HL-60 (cell line): ENCODE data around the gene COMMD4.

Experiments used
- CTCF ChIP-seq: IDR thresholded peaks from one replicate; pipeline ENCODE4 v1.5.1; 2011; ENCODE audit warnings: low read length, control low read depth, inconsistent platforms; ENCODE audit not compliant: insufficient read depth
- GABPA ChIP-seq: IDR thresholded peaks from 2 replicates; pipeline ENCODE4 v1.6.1; 2012; ENCODE audit warnings: low read depth
- POLR2AphosphoS5 ChIP-seq: IDR thresholded peaks from 2 replicates; pipeline ENCODE4 v1.6.1; 2012; ENCODE audit warnings: low read depth
- REST ChIP-seq: IDR thresholded peaks from 2 replicates; pipeline ENCODE4 v1.6.1; 2012; ENCODE audit warnings: low read depth; ENCODE audit not compliant: insufficient replicate concordance
- SPI1 ChIP-seq: IDR thresholded peaks from 2 replicates; pipeline ENCODE4 v1.6.1; 2012; ENCODE audit warnings: low read depth, mild to moderate bottlenecking, borderline replicate concordance

GRCh38 chr15:75339531-75340240, 3.8 kb downstream of the COMMD4 start:
- TF ChIP-seq CTCF (no peak), POLR2AphosphoS5 (no peak), REST (no peak), SPI1 (no peak), GABPA (no peak)
